ENCODE results near the gene ACOT7. TPM values are rescaled to one million over a fixed set of nuclear protein-coding genes. Genes with fewer than 3 reads are reported as not detected.
A peak's percentile ranks its signal among the peaks of the same experiment; 100 is the strongest.

Gene ACOT7
- total RNA-seq, 4 donors from 2014 or later = 3.7 to 13.4 (median 6.3) TPM

DNA sequence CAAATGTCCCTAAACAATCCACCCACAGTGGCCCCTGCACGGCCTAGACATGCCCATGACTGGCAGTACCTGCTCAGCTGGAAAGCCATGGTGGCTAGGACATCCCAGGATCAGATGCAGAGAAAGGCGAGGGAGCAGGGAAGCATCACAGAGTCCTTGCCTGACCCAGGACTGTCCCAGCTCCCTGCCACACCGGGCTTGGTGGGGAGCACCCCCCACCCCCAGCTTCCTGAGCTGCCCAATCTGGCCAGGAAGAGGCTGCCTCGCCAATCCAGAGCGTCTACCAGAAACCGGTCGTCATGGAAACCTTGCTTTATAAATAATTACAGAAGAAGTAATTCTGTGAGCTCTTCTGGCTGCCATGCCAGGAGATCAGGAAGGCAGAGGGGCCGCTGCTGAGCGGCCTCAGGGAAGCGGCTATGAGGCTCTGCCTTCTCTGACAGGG, 34.8 kb downstream of the ACOT7 start:
- intact Hi-C loops (cut with DNase I) = no loop called here
- WGBS, 2 donors = 65% methylated on average over 9 of the region's 10 CpGs; no CpG with 5 or more reads in 1 of the 2 donors
- no peak for DNase-seq

DNA sequence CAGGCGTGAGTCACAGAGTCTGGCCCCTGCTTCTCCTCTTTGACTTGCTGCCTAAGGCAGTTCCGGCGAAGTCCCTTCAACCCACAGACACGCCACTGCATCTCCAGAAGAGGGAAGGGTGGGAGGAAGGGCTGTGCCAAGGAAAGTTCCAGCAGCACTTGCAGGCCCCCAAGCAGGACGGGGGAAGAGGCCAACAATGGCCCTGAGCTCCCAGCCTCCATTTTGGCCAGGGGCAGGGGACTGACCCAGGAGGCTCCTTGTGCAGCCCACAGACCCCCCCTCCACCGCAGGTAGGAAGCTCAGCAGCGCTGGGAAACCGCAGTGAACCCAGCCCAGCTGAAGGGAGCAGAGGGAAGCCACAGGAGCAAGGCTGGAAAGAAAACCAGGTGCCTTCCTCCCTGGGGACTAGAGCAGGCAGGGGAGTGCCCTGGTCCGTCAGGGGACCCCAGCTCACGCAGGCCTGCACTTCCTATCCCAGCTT, 35.4 kb downstream of the ACOT7 start:
- H3K4me1 ChIP-seq = peaks cover 0 to 33% of the 10 kb centered on the region in 2 donors

More for the DNA sequence above, 34.8 kb downstream of the ACOT7 start:
- peaks cover 0 to 30% of the 10 kb centered on the region in 2 donors for H3K4me1 ChIP-seq
- no peaks in the 10 kb centered on the region for H3K27me3 ChIP-seq
- H3K4me3 ChIP-seq (replicated peaks in 1 of 3) = no peak overlapping the region
- TF ChIP-seq, protein P1, sequence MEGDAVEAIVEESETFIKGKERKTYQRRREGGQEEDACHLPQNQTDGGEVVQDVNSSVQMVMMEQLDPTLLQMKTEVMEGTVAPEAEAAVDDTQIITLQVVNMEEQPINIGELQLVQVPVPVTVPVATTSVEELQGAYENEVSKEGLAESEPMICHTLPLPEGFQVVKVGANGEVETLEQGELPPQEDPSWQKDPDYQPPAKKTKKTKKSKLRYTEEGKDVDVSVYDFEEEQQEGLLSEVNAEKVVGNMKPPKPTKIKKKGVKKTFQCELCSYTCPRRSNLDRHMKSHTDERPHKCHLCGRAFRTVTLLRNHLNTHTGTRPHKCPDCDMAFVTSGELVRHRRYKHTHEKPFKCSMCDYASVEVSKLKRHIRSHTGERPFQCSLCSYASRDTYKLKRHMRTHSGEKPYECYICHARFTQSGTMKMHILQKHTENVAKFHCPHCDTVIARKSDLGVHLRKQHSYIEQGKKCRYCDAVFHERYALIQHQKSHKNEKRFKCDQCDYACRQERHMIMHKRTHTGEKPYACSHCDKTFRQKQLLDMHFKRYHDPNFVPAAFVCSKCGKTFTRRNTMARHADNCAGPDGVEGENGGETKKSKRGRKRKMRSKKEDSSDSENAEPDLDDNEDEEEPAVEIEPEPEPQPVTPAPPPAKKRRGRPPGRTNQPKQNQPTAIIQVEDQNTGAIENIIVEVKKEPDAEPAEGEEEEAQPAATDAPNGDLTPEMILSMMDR (IDR thresholded peaks at IDR 0.05) = no peak
- TF ChIP-seq POLR2A (IDR thresholded peaks at IDR 0.05) = no peak
- no peaks in the 10 kb centered on the region for H3K9me3 ChIP-seq
- H3K36me3 ChIP-seq = no peaks in the 10 kb centered on the region
- H3K27ac ChIP-seq = peak overlapping the region in 2 of 3 donors; percentile 33 to 39

GRCh38 chr1:6357243-6357936, 36.2 kb downstream of the ACOT7 start:
- Histone ChIP-seq H3K4me3 (replicated peaks in 1 of 3) (no peak overlapping the region), H3K4me1 (peaks cover 0 to 33% of the 10 kb centered on the region in 2 donors), H3K27ac (no peak overlapping the region), H3K27me3 (no peaks in the 10 kb centered on the region), H3K9me3 (no peaks in the 10 kb centered on the region), H3K36me3 (no peaks in the 10 kb centered on the region)
- intact Hi-C loops (cut with DNase I) = no loop called here
- 81 to 89% methylated on average over 10 to 11 of the region's 11 CpGs for WGBS, 2 donors
- no peak for TF ChIP-seq POLR2A (IDR thresholded peaks at IDR 0.05)
- TF ChIP-seq, protein P1 (IDR thresholded peaks at IDR 0.05) = no peak
- DNase-seq = no peak

More for the DNA sequence above, 35.4 kb downstream of the ACOT7 start:
- Histone ChIP-seq H3K36me3 (no peaks in the 10 kb centered on the region), H3K27ac (peak overlapping the region in 1 of 3 donors; percentile 33), H3K27me3 (no peaks in the 10 kb centered on the region), H3K9me3 (no peaks in the 10 kb centered on the region), H3K4me3 (replicated peaks in 1 of 3) (no peak overlapping the region)
- no peak for DNase-seq
- 91 to 93% methylated on average over 8 to 10 of the region's 10 CpGs for WGBS, 2 donors
- TF ChIP-seq POLR2A (IDR thresholded peaks at IDR 0.05) = no peak
- TF ChIP-seq, protein P1 (IDR thresholded peaks at IDR 0.05) = no peak
- intact Hi-C loops (cut with DNase I) = no loop called here

- no peak for DNase-seq
- TF ChIP-seq, protein P1 (IDR thresholded peaks at IDR 0.05) = no peak
- no peak for TF ChIP-seq POLR2A (IDR thresholded peaks at IDR 0.05)
- 90 to 93% methylated on average over 9 to 11 of the region's 11 CpGs for WGBS, 2 donors
Measured at GRCh38 chr1:6355621-6356020, 37.9 kb downstream of the ACOT7 start.

GRCh38 chr1:6354659-6355317, 38.8 kb downstream of the ACOT7 start:
- WGBS, 2 donors = 90 to 92% methylated on average over 12 of the region's 12 CpGs
- H3K9me3 ChIP-seq = no peaks in the 10 kb centered on the region
- TF ChIP-seq POLR2A (IDR thresholded peaks at IDR 0.05) = no peak
- TF ChIP-seq, protein P1 (IDR thresholded peaks at IDR 0.05) = no peak
- H3K4me3 ChIP-seq (replicated peaks in 1 of 3) = no peak overlapping the region
- peaks cover 0 to 26% of the 10 kb centered on the region in 2 donors for H3K4me1 ChIP-seq
- no peaks in the 10 kb centered on the region for H3K36me3 ChIP-seq
- DNase-seq = no peak
- intact Hi-C loops (cut with DNase I) = no loop called here
- H3K27ac ChIP-seq = no peak overlapping the region
- H3K27me3 ChIP-seq = no peaks in the 10 kb centered on the region

More at GRCh38 chr1:6355621-6356020, 37.9 kb downstream of the ACOT7 start:
- no peak overlapping the region for H3K27ac ChIP-seq
- H3K9me3 ChIP-seq = no peaks in the 10 kb centered on the region
- H3K4me1 ChIP-seq = peaks cover 0 to 33% of the 10 kb centered on the region in 2 donors
- no peak overlapping the region for H3K4me3 ChIP-seq (replicated peaks in 1 of 3)
- intact Hi-C loops (cut with DNase I) = no loop called here
- no peaks in the 10 kb centered on the region for H3K36me3 ChIP-seq
- no peaks in the 10 kb centered on the region for H3K27me3 ChIP-seq
